KMS-11 (cell line): ENCODE results near the gene HINFP.

Source experiments
- H2AFZ ChIP-seq: fragments of 200-600 bp; sonication (generic); 2 replicates; pipeline ENCODE4 v1.6.1; 2016; ENCODE audit warnings: antibody characterized with exemption, mixed run types, low read depth
- H3K27ac ChIP-seq: fragments of 200-600 bp; sonication (generic); 2 replicates; pipeline ENCODE4 v1.6.1; 2016; ENCODE audit warnings: mild to moderate bottlenecking, mixed run types
- H3K27me3 ChIP-seq: fragments of 200-600 bp; sonication (generic); 2 replicates; pipeline ENCODE4 v1.6.1; 2017; ENCODE audit warnings: mild to moderate bottlenecking, low read depth, mixed run types, moderate library complexity; ENCODE audit not compliant: insufficient read depth
- H3K36me3 ChIP-seq: fragments of 200-600 bp; sonication (generic); 2 replicates; pipeline ENCODE4 v1.6.1; 2017; ENCODE audit warnings: mild to moderate bottlenecking, mixed run types; ENCODE audit not compliant: insufficient read depth
- H3K4me1 ChIP-seq: fragments of 200-600 bp; sonication (generic); 2 replicates; pipeline ENCODE4 v1.6.1; 2016; ENCODE audit warnings: mild to moderate bottlenecking, low read depth, mixed run types; ENCODE audit not compliant: poor library complexity, severe bottlenecking
- H3K4me2 ChIP-seq: fragments of 200-600 bp; sonication (generic); 2 replicates; pipeline ENCODE4 v1.7.0; 2016; ENCODE audit warnings: mild to moderate bottlenecking, mixed run types
- H3K4me3 ChIP-seq: fragments of 200-600 bp; sonication (generic); IDR thresholded peaks from 2 replicates; pipeline ENCODE4 v1.6.1; 2017; ENCODE audit warnings: low read depth, low read length, mixed read lengths; ENCODE audit not compliant: insufficient read depth
- H3K79me2 ChIP-seq: fragments of 200-600 bp; sonication (generic); 2 replicates; pipeline ENCODE4 v1.6.1; 2016; ENCODE audit warnings: low read depth, mixed run types; ENCODE audit not compliant: insufficient read depth
- H3K9ac ChIP-seq: fragments of 200-600 bp; sonication (generic); 2 replicates; pipeline ENCODE4 v1.6.1; 2016; ENCODE audit warnings: mild to moderate bottlenecking, mixed run types
- H4K20me1 ChIP-seq: fragments of 200-600 bp; sonication (generic); 2 replicates; pipeline ENCODE4 v1.6.1; 2016; ENCODE audit warnings: mild to moderate bottlenecking, mixed run types; ENCODE audit not compliant: insufficient read depth
- TF ChIP-seq, protein P1 (sequence below): fragments of 200-600 bp; sonication (generic); conservative IDR thresholded peaks from 2 replicates; pipeline ENCODE4 v1.6.1; 2017; ENCODE audit warnings: low read depth, mild to moderate bottlenecking, antibody characterized with exemption, low read length, moderate library complexity, mixed read lengths

Gene HINFP

DNA sequence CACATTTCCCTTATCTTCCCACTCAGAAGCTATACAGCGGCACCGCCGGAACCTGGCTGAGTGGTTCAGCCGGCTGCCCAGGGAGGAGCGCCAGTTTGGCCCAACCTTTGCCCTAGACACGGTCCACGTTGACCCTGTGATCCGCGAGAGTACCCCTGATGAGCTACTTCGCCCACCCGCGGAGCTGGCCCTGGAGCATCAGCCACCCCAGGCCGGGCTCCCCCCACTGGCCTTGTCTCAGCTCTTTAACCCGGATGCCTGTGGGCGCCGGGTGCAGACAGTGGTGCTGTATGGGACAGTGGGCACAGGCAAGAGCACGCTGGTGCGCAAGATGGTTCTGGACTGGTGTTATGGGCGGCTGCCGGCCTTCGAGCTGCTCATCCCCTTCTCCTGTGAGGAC lies 52.1 kb downstream of the HINFP start:
- Histone ChIP-seq H3K9ac (no peak overlapping the region), H2AFZ (no peak overlapping the region), H3K4me1 (no peaks in the 10 kb centered on the region), H3K4me3 (no peak overlapping the region), H3K4me2 (no peak overlapping the region), H3K27ac (no peak overlapping the region), H4K20me1 (no peaks in the 10 kb centered on the region), H3K36me3 (no peaks in the 10 kb centered on the region), H3K27me3 (no peaks in the 10 kb centered on the region), H3K79me2 (no peaks in the 10 kb centered on the region)
- TF ChIP-seq, protein P1, sequence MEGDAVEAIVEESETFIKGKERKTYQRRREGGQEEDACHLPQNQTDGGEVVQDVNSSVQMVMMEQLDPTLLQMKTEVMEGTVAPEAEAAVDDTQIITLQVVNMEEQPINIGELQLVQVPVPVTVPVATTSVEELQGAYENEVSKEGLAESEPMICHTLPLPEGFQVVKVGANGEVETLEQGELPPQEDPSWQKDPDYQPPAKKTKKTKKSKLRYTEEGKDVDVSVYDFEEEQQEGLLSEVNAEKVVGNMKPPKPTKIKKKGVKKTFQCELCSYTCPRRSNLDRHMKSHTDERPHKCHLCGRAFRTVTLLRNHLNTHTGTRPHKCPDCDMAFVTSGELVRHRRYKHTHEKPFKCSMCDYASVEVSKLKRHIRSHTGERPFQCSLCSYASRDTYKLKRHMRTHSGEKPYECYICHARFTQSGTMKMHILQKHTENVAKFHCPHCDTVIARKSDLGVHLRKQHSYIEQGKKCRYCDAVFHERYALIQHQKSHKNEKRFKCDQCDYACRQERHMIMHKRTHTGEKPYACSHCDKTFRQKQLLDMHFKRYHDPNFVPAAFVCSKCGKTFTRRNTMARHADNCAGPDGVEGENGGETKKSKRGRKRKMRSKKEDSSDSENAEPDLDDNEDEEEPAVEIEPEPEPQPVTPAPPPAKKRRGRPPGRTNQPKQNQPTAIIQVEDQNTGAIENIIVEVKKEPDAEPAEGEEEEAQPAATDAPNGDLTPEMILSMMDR: no peak

DNA sequence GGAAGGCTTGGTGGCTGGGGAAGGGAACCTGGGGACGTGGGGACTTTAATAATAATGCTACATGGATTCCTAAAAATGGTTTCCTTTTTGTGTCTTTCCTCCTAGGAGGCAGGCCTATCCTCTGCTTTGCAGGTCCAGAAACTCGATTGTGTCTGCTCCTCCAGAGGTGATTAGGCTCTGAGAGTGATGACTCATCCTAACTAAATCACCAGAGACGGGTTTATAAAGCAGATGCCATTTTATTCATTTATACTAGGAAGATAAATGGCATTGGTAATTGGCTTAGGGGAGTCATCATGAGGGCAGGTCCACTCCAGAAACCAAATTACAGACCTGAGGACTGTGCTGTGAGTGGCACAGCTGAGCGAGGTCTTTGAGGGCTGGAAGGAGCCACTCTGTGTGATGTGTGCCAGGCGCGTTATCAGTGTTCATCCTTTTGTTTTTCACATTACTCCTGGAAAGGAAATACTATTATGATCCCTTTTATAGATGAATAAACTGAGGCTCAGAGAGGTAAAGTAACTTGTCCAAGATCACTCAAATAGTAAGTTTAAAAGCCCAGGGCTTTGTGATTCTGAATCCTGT lies 54.2 kb downstream of the HINFP start:
- H4K20me1 ChIP-seq: no peaks in the 10 kb centered on the region
- H3K36me3 ChIP-seq: no peaks in the 10 kb centered on the region
- no peak overlapping the region for H3K4me3 ChIP-seq
- H3K9ac ChIP-seq: no peak overlapping the region
- TF ChIP-seq, protein P1: no peak
- H3K27me3 ChIP-seq: no peaks in the 10 kb centered on the region
- H3K4me2 ChIP-seq: no peak overlapping the region
- H3K79me2 ChIP-seq: no peaks in the 10 kb centered on the region
- H2AFZ ChIP-seq: no peak overlapping the region
- H3K4me1 ChIP-seq: no peaks in the 10 kb centered on the region
- no peak overlapping the region for H3K27ac ChIP-seq

DNA sequence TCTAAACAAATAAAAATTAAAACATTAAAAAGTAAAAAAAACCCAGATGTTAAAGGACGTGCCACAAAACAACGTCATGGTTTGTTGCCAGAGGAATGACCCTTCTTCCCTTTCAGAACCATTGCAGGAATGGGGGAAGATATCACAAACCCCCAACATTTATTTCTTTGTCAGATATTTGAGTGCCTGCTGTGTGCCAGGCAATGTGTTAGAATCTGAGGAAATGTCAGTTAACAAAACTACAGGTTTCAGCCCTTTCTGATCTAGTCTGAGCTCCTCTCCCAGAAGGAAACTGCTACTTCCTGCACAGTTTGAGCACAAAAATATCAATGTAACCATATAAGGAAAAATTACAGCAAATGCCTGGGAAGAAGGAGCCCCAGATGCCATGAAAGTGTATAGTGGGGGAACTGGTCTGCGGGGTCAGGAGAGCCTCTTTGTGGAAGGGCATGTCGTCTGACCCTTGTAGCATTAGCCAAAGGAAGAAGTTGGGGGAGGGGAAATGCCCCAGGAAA lies 56.8 kb downstream of the HINFP start:
- Histone ChIP-seq H3K36me3 (no peaks in the 10 kb centered on the region), H3K27me3 (no peaks in the 10 kb centered on the region), H4K20me1 (no peaks in the 10 kb centered on the region), H3K4me2 (no peak overlapping the region), H3K9ac (no peak overlapping the region), H2AFZ (no peak overlapping the region), H3K79me2 (no peaks in the 10 kb centered on the region), H3K4me3 (no peak overlapping the region), H3K27ac (no peak overlapping the region), H3K4me1 (no peaks in the 10 kb centered on the region)
- TF ChIP-seq, protein P1: no peak

DNA sequence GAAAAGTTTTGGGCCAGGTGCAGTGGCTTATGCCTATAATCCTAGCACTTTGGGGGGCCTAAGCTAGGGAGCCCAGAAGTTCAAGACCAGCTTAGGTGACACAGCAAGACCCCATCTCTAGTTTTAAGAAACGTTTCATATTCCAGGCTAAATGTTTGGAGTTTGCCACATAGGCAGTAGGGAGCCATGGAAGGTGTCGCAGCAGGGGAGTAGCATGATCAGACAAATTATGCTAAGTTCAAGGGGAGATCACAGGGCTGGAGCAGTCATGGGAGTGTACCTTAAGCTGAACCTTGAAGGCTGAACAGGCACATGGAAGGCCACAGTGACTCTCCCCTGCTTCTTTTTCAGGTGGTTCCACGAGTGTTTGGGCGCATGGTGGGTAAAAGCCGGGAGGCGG lies 58.0 kb downstream of the HINFP start:
- H2AFZ ChIP-seq: no peak overlapping the region
- H3K4me1 ChIP-seq: no peaks in the 10 kb centered on the region
- no peaks in the 10 kb centered on the region for H3K27me3 ChIP-seq
- TF ChIP-seq, protein P1: no peak
- no peaks in the 10 kb centered on the region for H4K20me1 ChIP-seq
- H3K36me3 ChIP-seq: no peaks in the 10 kb centered on the region
- H3K27ac ChIP-seq: no peak overlapping the region
- no peak overlapping the region for H3K9ac ChIP-seq
- H3K4me2 ChIP-seq: no peak overlapping the region
- no peak overlapping the region for H3K4me3 ChIP-seq
- no peaks in the 10 kb centered on the region for H3K79me2 ChIP-seq
